ENCODE measurements around the gene COX7A1.

- TF ChIP-seq, protein P1, sequence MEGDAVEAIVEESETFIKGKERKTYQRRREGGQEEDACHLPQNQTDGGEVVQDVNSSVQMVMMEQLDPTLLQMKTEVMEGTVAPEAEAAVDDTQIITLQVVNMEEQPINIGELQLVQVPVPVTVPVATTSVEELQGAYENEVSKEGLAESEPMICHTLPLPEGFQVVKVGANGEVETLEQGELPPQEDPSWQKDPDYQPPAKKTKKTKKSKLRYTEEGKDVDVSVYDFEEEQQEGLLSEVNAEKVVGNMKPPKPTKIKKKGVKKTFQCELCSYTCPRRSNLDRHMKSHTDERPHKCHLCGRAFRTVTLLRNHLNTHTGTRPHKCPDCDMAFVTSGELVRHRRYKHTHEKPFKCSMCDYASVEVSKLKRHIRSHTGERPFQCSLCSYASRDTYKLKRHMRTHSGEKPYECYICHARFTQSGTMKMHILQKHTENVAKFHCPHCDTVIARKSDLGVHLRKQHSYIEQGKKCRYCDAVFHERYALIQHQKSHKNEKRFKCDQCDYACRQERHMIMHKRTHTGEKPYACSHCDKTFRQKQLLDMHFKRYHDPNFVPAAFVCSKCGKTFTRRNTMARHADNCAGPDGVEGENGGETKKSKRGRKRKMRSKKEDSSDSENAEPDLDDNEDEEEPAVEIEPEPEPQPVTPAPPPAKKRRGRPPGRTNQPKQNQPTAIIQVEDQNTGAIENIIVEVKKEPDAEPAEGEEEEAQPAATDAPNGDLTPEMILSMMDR (optimal IDR thresholded peaks at IDR 0.05 in 1 of 3, IDR thresholded peaks at IDR 0.05 in 1 of 3, conservative IDR thresholded peaks at IDR 0.05 in 1 of 3; ENCODE audit: extremely low read depth in 1 of 3, insufficient read depth in 2 of 3, low read length in 3 of 3): no peak
- no peak for TF ChIP-seq EZH2 (IDR thresholded peaks at IDR 0.05; ENCODE audit: low read length)
Observed at GRCh38 chr19:36108684-36109083, 43.6 kb downstream of the COX7A1 start.
